Measurements from ENCODE around the gene DNAJC30.
"Not testable (repeated sequence)": the region's sequence is repeated elsewhere in the genome, so short reads cannot be mapped to it uniquely, and the experiment has no call there.

Gene DNAJC30
- total RNA-seq, result 10.0 to 13.9 (median 10.1) reads per million in 3 donors

DNA sequence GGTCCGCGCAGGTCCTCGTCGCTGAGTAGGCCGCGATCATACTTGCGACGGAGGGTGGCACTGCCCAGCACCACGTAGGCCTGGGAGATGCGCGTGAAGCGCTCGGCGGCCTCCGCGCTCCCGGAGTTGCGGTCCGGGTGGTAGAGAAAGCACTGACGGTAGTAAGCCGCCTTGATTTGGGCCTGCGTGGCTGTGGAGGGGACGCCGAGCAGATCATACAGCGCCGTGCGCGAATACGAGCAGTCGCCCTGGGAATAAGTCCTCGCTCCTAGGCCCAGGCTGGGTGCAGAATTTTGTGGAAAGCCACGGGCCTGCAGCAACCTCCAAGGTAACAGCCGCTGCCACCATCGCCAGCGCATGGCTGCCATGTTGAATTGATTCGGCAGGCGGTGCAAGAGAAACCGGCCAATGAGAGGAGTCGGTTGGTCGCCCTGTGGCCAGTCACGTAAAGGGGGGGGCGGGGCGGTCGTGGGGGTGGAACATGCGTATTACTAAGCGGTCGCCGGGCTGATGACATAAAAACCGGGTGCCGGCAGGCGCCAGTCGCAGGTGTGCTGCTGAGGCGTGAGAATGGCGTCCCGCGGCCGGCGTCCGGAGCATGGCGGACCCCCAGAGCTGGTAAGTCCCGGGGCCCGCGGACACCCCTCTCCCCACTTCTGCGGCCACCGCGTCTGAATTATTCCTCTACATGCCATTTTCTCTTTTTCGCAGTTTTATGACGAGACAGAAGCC lies at the start of gene DNAJC30, which contains the start of gene BUD23:
DNAJC30 (minus strand) TSS at position 398 of the 732 bp plus-strand sequence; CDS start at position 368, 30 bp downstream.
BUD23 (plus strand) TSS at position 542 of the 732 bp plus-strand sequence; CDS start at position 571, 29 bp downstream.
- Histone ChIP-seq H3K4me3 (ENCODE audit: insufficient read depth, low read depth, low read length, poor library complexity, severe bottlenecking) (peak within 1 kb of the TSS; percentile 97), H3K27me3 (replicated peaks; ENCODE audit: control insufficient read depth, insufficient read depth, low read length, poor library complexity, severe bottlenecking) (no peaks in the 10 kb centered on the region), H3K4me1 (ENCODE audit: control insufficient read depth, insufficient read depth, low read length, poor library complexity, severe bottlenecking) (peaks cover 23% of the 10 kb centered on the region), H3K36me3 (ENCODE audit: control insufficient read depth, insufficient read depth, low read length) (peaks cover 17% of the 10 kb centered on the region), H3K27ac (ENCODE audit: insufficient read depth, low read length, poor library complexity, severe bottlenecking) (peak within 1 kb of the TSS; percentile 80), H3K9me3 (ENCODE audit: control insufficient read depth, low read length) (no peaks in the 10 kb centered on the region)
- peak; percentile 94 to 95 (median 94) for DNase-seq

DNA sequence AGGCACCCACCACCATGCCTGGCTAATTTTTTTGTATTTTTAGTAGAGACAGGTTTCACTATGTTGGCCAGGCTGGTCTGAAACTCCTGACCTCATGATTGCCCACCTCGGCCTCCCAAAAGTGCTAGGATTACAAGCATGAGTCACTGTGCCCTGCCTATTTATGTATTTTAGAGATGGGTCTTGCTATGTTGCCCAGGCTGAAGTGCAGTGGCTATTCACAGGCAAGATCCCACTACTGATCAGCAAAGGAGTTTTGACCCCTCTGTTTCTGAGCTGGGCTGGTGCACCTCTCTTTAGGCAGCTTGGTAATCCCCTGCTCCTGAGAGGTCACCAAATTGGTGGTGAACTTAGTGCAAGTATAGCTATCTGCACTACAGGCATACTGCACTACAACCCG lies 49.1 kb upstream of the DNAJC30 start:
- H3K36me3 ChIP-seq (ENCODE audit: control insufficient read depth, insufficient read depth, low read length), result no peaks in the 10 kb centered on the region
- H3K4me1 ChIP-seq (ENCODE audit: control insufficient read depth, insufficient read depth, low read length, poor library complexity, severe bottlenecking), result peaks cover 9% of the 10 kb centered on the region
- no peak overlapping the region for H3K4me3 ChIP-seq (ENCODE audit: insufficient read depth, low read depth, low read length, poor library complexity, severe bottlenecking)
- no peaks in the 10 kb centered on the region for H3K9me3 ChIP-seq (ENCODE audit: control insufficient read depth, low read length)
- no peaks in the 10 kb centered on the region for H3K27me3 ChIP-seq (replicated peaks; ENCODE audit: control insufficient read depth, insufficient read depth, low read length, poor library complexity, severe bottlenecking)
- no peak for DNase-seq
- H3K27ac ChIP-seq (ENCODE audit: insufficient read depth, low read length, poor library complexity, severe bottlenecking), result no peak overlapping the region

DNA sequence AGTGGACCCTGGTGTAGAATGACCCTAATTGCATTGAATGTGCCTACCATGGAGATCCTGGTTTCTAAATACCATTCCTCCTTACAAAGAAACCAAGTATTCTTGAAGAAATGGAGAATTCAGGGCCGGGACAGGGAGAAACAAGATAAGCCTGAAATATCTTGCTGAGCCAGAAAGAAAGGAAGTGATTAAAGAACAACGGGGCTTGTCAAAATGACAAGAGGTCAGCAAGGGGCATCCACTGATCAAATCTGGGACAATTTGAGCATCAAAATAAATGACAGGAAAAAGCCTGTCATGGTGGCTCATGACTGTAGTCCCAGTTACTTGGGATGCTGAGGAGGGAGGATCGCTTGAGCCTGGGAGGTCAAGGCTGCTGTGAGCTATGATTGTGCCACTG lies 47.2 kb upstream of the DNAJC30 start:
- no peak for DNase-seq
- Histone ChIP-seq H3K36me3 (ENCODE audit: control insufficient read depth, insufficient read depth, low read length) (no peaks in the 10 kb centered on the region), H3K4me1 (ENCODE audit: control insufficient read depth, insufficient read depth, low read length, poor library complexity, severe bottlenecking) (peaks cover 7% of the 10 kb centered on the region), H3K9me3 (ENCODE audit: control insufficient read depth, low read length) (no peaks in the 10 kb centered on the region), H3K27ac (ENCODE audit: insufficient read depth, low read length, poor library complexity, severe bottlenecking) (no peak overlapping the region), H3K27me3 (replicated peaks; ENCODE audit: control insufficient read depth, insufficient read depth, low read length, poor library complexity, severe bottlenecking) (no peaks in the 10 kb centered on the region), H3K4me3 (ENCODE audit: insufficient read depth, low read depth, low read length, poor library complexity, severe bottlenecking) (no peak overlapping the region)

DNA sequence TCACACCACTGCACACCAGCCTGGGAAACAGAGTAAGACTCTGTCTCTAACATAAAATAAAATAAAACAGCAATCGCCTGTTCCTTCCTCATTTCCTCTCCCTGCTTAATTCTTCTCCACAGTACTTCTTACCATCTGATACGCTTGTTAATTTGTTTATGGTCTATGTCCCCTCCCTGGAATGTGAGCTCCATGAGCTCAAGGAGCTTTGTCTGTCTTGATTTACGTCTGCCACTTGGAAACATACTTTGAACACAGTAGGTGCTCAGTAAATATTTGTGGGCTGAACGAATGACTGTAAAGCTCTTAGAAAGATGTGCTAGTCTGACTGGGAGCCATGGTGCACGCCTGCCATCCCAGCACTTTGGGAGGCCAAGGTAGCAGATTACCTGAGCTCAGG lies 45.3 kb upstream of the DNAJC30 start:
- no peak overlapping the region for H3K4me3 ChIP-seq (ENCODE audit: insufficient read depth, low read depth, low read length, poor library complexity, severe bottlenecking)
- no peak for DNase-seq
- no peaks in the 10 kb centered on the region for H3K36me3 ChIP-seq (ENCODE audit: control insufficient read depth, insufficient read depth, low read length)
- H3K27ac ChIP-seq (ENCODE audit: insufficient read depth, low read length, poor library complexity, severe bottlenecking), result no peak overlapping the region
- H3K9me3 ChIP-seq (ENCODE audit: control insufficient read depth, low read length), result no peaks in the 10 kb centered on the region
- H3K4me1 ChIP-seq (ENCODE audit: control insufficient read depth, insufficient read depth, low read length, poor library complexity, severe bottlenecking), result no peaks in the 10 kb centered on the region
- H3K27me3 ChIP-seq (replicated peaks; ENCODE audit: control insufficient read depth, insufficient read depth, low read length, poor library complexity, severe bottlenecking), result no peaks in the 10 kb centered on the region

DNA sequence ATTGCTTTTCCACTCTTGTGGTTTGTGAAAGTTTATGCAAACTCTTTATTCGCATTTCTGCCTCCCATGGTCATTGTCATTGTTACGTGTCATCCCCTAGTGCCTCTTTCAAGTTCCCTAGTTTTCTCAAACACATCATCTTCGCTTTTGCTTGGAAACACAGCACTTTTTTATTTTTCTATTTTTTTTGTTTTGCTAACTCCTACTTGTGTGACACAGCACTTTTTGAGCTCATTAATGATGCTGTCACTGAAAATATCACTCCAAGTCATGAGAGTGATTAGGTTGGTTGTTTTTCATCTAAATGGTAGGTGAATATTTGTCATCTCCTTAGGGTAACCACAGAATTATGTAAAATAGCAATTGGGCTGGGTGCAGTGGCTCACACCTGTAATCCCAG lies 44.7 kb upstream of the DNAJC30 start:
- Histone ChIP-seq H3K27me3 (replicated peaks; ENCODE audit: control insufficient read depth, insufficient read depth, low read length, poor library complexity, severe bottlenecking) (no peaks in the 10 kb centered on the region), H3K27ac (ENCODE audit: insufficient read depth, low read length, poor library complexity, severe bottlenecking) (no peak overlapping the region), H3K4me1 (ENCODE audit: control insufficient read depth, insufficient read depth, low read length, poor library complexity, severe bottlenecking) (no peaks in the 10 kb centered on the region), H3K4me3 (ENCODE audit: insufficient read depth, low read depth, low read length, poor library complexity, severe bottlenecking) (no peak overlapping the region), H3K9me3 (ENCODE audit: control insufficient read depth, low read length) (no peaks in the 10 kb centered on the region), H3K36me3 (ENCODE audit: control insufficient read depth, insufficient read depth, low read length) (no peaks in the 10 kb centered on the region)
- DNase-seq, result no peak

DNA sequence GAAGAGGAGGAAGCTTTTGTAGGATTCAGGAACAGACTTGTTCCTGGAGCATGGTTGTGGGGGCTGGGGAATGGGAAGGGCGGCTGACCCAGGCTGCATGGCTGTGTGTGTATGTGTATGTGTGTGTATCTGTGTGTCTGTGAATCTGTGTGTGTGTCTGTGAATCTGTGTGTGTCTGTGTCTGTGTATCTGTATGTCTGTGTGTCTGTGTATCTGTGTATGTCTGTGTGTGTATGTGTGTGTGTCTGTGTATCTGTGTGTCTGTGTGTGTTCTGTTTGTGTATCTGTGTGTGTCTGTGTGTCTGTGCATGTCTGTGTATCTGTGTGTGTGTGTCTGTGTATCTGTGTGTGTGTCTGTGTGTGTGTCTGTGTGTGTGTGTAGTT lies 42.8 kb upstream of the DNAJC30 start:
- H3K27ac ChIP-seq (ENCODE audit: insufficient read depth, low read length, poor library complexity, severe bottlenecking), result no peak overlapping the region
- H3K27me3 ChIP-seq (replicated peaks; ENCODE audit: control insufficient read depth, insufficient read depth, low read length, poor library complexity, severe bottlenecking), result no peaks in the 10 kb centered on the region
- H3K4me3 ChIP-seq (ENCODE audit: insufficient read depth, low read depth, low read length, poor library complexity, severe bottlenecking), result no peak overlapping the region
- no peaks in the 10 kb centered on the region for H3K4me1 ChIP-seq (ENCODE audit: control insufficient read depth, insufficient read depth, low read length, poor library complexity, severe bottlenecking)
- DNase-seq, result no peak
- H3K9me3 ChIP-seq (ENCODE audit: control insufficient read depth, low read length), result no peaks in the 10 kb centered on the region
- H3K36me3 ChIP-seq (ENCODE audit: control insufficient read depth, insufficient read depth, low read length), result no peaks in the 10 kb centered on the region

DNA sequence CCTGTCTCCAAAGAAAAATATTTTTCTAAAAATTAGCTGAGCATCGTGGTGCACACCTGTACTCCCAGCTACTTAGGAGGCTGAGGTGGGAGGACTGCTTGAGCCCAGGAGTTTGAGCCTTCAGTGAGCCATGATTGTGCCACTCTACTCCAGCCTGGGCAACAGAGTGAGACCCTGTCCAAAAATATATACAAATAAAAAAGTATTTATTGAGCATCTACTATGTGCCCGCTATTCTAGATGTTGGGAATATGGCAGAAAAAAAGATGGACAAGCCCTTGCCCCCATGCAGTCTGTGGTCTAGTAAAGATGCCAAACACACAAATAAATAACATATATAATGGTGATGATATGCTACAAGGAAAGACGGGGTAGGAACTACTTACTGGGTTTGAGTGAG lies 40.6 kb upstream of the DNAJC30 start:
- Histone ChIP-seq H3K9me3 (ENCODE audit: control insufficient read depth, low read length) (no peaks in the 10 kb centered on the region), H3K4me3 (ENCODE audit: insufficient read depth, low read depth, low read length, poor library complexity, severe bottlenecking) (no peak overlapping the region), H3K4me1 (ENCODE audit: control insufficient read depth, insufficient read depth, low read length, poor library complexity, severe bottlenecking) (peaks cover 7% of the 10 kb centered on the region), H3K27me3 (replicated peaks; ENCODE audit: control insufficient read depth, insufficient read depth, low read length, poor library complexity, severe bottlenecking) (no peaks in the 10 kb centered on the region), H3K27ac (ENCODE audit: insufficient read depth, low read length, poor library complexity, severe bottlenecking) (no peak overlapping the region), H3K36me3 (ENCODE audit: control insufficient read depth, insufficient read depth, low read length) (no peaks in the 10 kb centered on the region)
- no peak for DNase-seq

DNA sequence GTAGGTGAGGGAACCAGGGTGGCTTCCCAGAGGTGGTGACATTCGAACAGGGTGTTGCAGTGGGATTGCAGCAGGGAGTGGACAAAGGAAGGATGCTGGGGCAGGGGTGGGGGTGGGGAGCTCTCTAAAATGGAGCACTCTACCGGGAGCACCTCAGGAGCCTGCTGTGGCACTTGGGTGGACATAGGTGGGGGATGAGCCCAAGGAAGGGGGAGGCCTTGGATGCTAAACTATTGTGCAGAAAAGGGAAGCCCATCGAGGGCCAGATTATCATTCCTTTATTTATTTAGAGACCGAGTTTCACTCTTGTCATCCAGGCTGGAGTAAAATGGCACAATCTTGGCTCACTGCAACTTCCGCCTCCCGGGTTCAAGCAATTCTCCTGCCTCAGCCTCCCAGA lies 39.5 kb upstream of the DNAJC30 start:
- Histone ChIP-seq H3K9me3 (ENCODE audit: control insufficient read depth, low read length) (no peaks in the 10 kb centered on the region), H3K4me3 (ENCODE audit: insufficient read depth, low read depth, low read length, poor library complexity, severe bottlenecking) (no peak overlapping the region), H3K36me3 (ENCODE audit: control insufficient read depth, insufficient read depth, low read length) (no peaks in the 10 kb centered on the region), H3K4me1 (ENCODE audit: control insufficient read depth, insufficient read depth, low read length, poor library complexity, severe bottlenecking) (peaks cover 17% of the 10 kb centered on the region), H3K27ac (ENCODE audit: insufficient read depth, low read length, poor library complexity, severe bottlenecking) (no peak overlapping the region), H3K27me3 (replicated peaks; ENCODE audit: control insufficient read depth, insufficient read depth, low read length, poor library complexity, severe bottlenecking) (no peaks in the 10 kb centered on the region)
- DNase-seq, result no peak

DNA sequence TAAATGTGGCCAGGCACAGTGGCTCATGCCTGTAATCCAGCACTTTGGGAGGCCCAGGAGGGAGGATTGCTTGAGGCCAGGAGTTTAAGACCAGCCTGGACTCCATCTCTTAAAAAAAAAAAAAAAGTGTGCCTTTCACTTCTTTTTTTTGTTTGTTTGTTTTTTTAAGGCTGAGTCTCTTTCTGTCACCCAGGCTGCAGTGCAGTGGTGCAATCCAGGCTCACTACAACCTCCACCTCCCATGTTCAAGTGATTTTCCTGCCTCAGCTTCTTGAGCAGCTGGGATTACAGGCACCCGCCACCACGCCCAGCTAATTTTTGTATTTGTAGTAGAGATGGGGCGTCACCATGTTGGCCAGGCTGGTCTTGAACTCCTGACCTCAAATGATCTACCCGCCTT lies 38.9 kb upstream of the DNAJC30 start:
- not testable (repeated sequence) for DNase-seq; H3K4me3 ChIP-seq (ENCODE audit: insufficient read depth, low read depth, low read length, poor library complexity, severe bottlenecking); H3K27me3 ChIP-seq (replicated peaks; ENCODE audit: control insufficient read depth, insufficient read depth, low read length, poor library complexity, severe bottlenecking)

DNA sequence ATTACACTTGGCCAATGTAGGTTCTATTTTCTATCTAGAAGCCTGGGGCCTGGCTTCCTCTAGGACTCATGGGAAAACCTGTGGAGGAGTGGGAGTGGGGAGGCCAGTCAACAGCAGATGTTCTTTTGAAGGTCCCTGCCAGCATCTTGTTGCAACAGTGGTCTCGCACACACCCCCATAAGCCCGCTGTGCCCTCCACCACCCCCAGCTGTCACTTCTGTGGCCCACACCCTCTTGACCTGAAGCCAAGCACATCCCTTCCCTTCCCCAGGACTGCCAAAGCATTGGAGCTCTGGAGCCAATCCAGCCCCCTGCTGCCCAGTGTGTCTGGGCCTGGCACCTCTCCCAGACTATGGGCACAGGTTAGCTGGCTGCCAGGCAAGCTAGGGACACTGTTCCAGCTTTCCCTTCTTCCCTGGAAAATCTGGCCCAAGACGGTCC lies 38.1 kb upstream of the DNAJC30 start:
- no peaks in the 10 kb centered on the region for H3K36me3 ChIP-seq (ENCODE audit: control insufficient read depth, insufficient read depth, low read length)
- H3K9me3 ChIP-seq (ENCODE audit: control insufficient read depth, low read length), result no peaks in the 10 kb centered on the region
- no peaks in the 10 kb centered on the region for H3K27me3 ChIP-seq (replicated peaks; ENCODE audit: control insufficient read depth, insufficient read depth, low read length, poor library complexity, severe bottlenecking)
- DNase-seq, result no peak
- H3K27ac ChIP-seq (ENCODE audit: insufficient read depth, low read length, poor library complexity, severe bottlenecking), result no peak overlapping the region
- H3K4me3 ChIP-seq (ENCODE audit: insufficient read depth, low read depth, low read length, poor library complexity, severe bottlenecking), result no peak overlapping the region
- peaks cover 31% of the 10 kb centered on the region for H3K4me1 ChIP-seq (ENCODE audit: control insufficient read depth, insufficient read depth, low read length, poor library complexity, severe bottlenecking)

More for the DNA sequence above, 38.9 kb upstream of the DNAJC30 start:
- H3K27ac ChIP-seq (ENCODE audit: insufficient read depth, low read length, poor library complexity, severe bottlenecking); H3K9me3 ChIP-seq (ENCODE audit: control insufficient read depth, low read length); H3K36me3 ChIP-seq (ENCODE audit: control insufficient read depth, insufficient read depth, low read length): not testable (repeated sequence)
- peaks cover 23% of the 10 kb centered on the region for H3K4me1 ChIP-seq (ENCODE audit: control insufficient read depth, insufficient read depth, low read length, poor library complexity, severe bottlenecking)

All from effector memory CD4-positive, alpha-beta T cell (primary cell).